Activated T-cell treated with anti-CD3 and anti-CD28 coated beads, Interleukin-2, amount 50 U/mL, for 72 hours (primary cell): ENCODE measurements around the gene MSS51. TPM values are rescaled to one million over a fixed set of nuclear protein-coding genes. Genes with fewer than 3 reads are reported as not detected.
"Not testable (repeated sequence)": the region's sequence is repeated elsewhere in the genome, so short reads cannot be mapped to it uniquely, and the experiment has no call there.

Experiments used
- ATAC-seq, 2 donors: fragments of 150-1000 bp; cut with Tn5 transposase; replicated peaks in 1 of 2; 2 replicates each; pipeline ENCODE4 v1.10.0; 2021; ENCODE audit warnings: moderate library complexity in 2 of 2, mild to moderate bottlenecking in 1 of 2
- DNase-seq, 2 donors: peaks; one replicate each; pipeline ENCODE4 v3.0.0; 2021 to 2022; ENCODE audit warnings: mixed read lengths in 1 of 2
- H3K27ac Mint-ChIP-seq: one replicate; pipeline ENCODE4 v1.8.0; 2022; ENCODE audit warnings: mild to moderate bottlenecking, moderate library complexity, mixed read lengths
- H3K27me3 Mint-ChIP-seq: one replicate; pipeline ENCODE4 v1.8.0; 2022; ENCODE audit warnings: low read depth, mixed read lengths
- H3K36me3 Mint-ChIP-seq, 2 donors: one replicate each; pipeline ENCODE4 v1.8.0; 2022; ENCODE audit warnings: mixed read lengths in 2 of 2, mild to moderate bottlenecking in 1 of 2; ENCODE audit not compliant: insufficient read depth in 2 of 2
- H3K4me1 Mint-ChIP-seq: one replicate; pipeline ENCODE4 v1.8.0; 2022; ENCODE audit warnings: low read depth, mixed read lengths
- H3K4me3 Mint-ChIP-seq, 2 donors: one replicate each; pipeline ENCODE4 v1.8.0; 2022; ENCODE audit warnings: mild to moderate bottlenecking in 2 of 2, mixed read lengths in 2 of 2, moderate library complexity in 2 of 2
- H3K9me3 Mint-ChIP-seq, 2 donors: one replicate each; pipeline ENCODE4 v1.8.0; 2022; ENCODE audit warnings: mixed read lengths in 2 of 2
- total RNA-seq, 2 donors: library from RNA; stranded (reverse); gene quantifications; one replicate each; pipeline ENCODE4 v1.2.3, GENCODE V29; 2022

The MSS51 gene
- total RNA-seq, 2 donors from 2014 or later, result 3.5 to 3.8 TPM

GRCh38 chr10:73408978-73409521 lies 24.3 kb downstream of the MSS51 start:
- H3K4me1 Mint-ChIP-seq, result peaks cover 78% of the 10 kb centered on the region
- H3K36me3 Mint-ChIP-seq, result peaks cover 10 to 15% of the 10 kb centered on the region in 2 donors
- H3K27me3 Mint-ChIP-seq, result no peaks in the 10 kb centered on the region

GRCh38 chr10:73408061-73408460 lies 25.3 kb downstream of the MSS51 start:
- Mint-ChIP-seq H3K4me1 (peaks cover 75% of the 10 kb centered on the region), H3K36me3 (peaks cover 9 to 14% of the 10 kb centered on the region in 2 donors), H3K9me3 (no peaks in the 10 kb centered on the region), H3K27ac (no peak overlapping the region), H3K27me3 (no peaks in the 10 kb centered on the region), H3K4me3 (peak overlapping the region in 1 of 2 donors; percentile 5)
- ATAC-seq, result no peak
- DNase-seq, result no peak

More at GRCh38 chr10:73408978-73409521, 24.3 kb downstream of the MSS51 start:
- no peak for ATAC-seq
- Mint-ChIP-seq H3K4me3 (peak overlapping the region in 1 of 2 donors; percentile 36), H3K9me3 (no peaks in the 10 kb centered on the region), H3K27ac (no peak overlapping the region)
- no peak for DNase-seq

DNA sequence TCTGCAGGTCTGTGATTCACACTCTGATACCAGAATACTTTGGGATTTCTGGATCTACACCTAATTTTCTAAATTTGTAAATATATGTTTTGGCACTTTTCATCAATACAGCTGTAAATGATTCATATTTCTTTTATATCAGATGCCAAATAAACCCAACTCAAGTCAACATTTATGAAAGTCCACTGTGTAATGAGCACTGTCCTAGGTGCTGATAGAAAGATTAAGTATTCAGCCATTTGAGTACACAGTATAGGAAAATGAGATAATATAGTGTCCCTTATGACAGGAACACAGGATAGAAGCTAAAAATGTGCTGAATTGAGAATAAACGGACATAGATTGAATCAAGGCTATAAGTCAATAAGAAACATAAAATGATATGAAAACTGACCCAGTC lies 25.9 kb downstream of the MSS51 start:
- Mint-ChIP-seq H3K4me3 (no peak overlapping the region), H3K4me1 (peaks cover 69% of the 10 kb centered on the region), H3K27ac (no peak overlapping the region), H3K9me3 (no peaks in the 10 kb centered on the region), H3K36me3 (peaks cover 5 to 15% of the 10 kb centered on the region in 2 donors), H3K27me3 (no peaks in the 10 kb centered on the region)
- ATAC-seq (no peak), DNase-seq (no peak)

DNA sequence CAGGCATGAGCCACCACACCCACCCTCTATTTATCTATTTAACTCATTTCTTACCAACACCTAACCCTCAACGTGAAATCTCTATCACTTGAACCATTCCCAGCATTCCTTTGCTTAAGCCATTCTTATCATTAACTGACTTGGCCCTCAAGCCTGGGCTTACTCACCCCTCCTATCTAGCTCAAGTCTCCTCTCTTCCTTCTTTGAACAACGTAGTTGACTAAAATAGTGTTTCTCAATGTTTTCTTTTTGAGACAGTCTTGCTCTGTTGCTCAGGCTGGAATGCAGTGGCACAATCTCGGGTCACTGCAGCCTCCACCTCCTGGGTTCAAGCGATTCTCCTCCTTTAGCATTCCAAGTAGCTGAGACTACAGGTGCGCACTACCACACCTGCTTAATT lies 26.5 kb downstream of the MSS51 start:
- H3K27me3 Mint-ChIP-seq, result no peaks in the 10 kb centered on the region
- H3K4me1 Mint-ChIP-seq, result peaks cover 63% of the 10 kb centered on the region
- H3K27ac Mint-ChIP-seq, result no peak overlapping the region

DNA sequence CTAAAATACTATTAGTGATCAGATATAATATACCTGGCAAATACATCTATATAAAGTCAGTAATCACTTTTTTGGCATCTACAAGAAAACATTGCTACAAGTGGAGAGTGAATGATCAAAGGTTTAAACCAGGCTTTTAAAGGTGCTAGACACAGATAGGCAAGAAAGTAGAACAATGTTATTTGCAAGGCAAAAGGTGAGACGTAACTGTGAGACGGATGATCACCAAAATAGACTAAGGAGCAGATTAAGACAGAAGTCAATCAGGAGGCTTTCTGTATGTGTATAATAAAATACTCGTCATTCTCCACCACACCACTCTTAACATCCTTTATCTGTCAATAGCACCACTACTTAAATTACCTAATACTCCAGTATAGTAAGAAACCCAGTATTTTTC lies 27.8 kb downstream of the MSS51 start:
- H3K27me3 Mint-ChIP-seq, result no peaks in the 10 kb centered on the region
- no peaks in the 10 kb centered on the region for H3K9me3 Mint-ChIP-seq
- no peak for DNase-seq
- H3K27ac Mint-ChIP-seq, result no peak overlapping the region
- H3K36me3 Mint-ChIP-seq, result peaks cover 5 to 15% of the 10 kb centered on the region in 2 donors
- peaks cover 50% of the 10 kb centered on the region for H3K4me1 Mint-ChIP-seq
- no peak overlapping the region for H3K4me3 Mint-ChIP-seq
- ATAC-seq, result no peak

More for the DNA sequence above, 26.5 kb downstream of the MSS51 start:
- no peak overlapping the region for H3K4me3 Mint-ChIP-seq
- peaks cover 5 to 15% of the 10 kb centered on the region in 2 donors for H3K36me3 Mint-ChIP-seq
- DNase-seq, result no peak
- no peak for ATAC-seq
- no peaks in the 10 kb centered on the region for H3K9me3 Mint-ChIP-seq

DNA sequence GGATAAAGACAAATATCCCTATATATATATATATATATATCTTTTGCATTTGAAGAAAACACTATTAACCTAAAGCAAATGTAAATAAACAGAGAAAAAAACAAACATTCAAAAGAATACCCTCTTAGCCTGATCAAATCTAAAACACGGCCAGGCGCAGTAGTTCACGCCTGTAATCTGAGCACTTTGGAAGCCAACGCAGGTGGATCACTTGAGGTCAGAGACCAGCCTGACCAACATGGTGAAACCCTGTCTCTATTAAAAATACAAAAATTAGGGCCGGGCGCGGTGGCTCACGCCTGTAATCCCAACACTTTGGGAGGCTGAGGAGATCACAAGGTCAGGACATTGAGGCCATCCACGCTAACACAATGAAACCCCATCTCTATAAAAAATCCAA lies 28.7 kb downstream of the MSS51 start:
- Mint-ChIP-seq H3K27me3 (no peaks in the 10 kb centered on the region), H3K36me3 (peaks cover 5 to 11% of the 10 kb centered on the region in 2 donors), H3K9me3 (no peaks in the 10 kb centered on the region), H3K4me1 (peaks cover 41% of the 10 kb centered on the region), H3K27ac (no peak overlapping the region), H3K4me3 (no peak overlapping the region)
- ATAC-seq (no peak), DNase-seq (no peak)

DNA sequence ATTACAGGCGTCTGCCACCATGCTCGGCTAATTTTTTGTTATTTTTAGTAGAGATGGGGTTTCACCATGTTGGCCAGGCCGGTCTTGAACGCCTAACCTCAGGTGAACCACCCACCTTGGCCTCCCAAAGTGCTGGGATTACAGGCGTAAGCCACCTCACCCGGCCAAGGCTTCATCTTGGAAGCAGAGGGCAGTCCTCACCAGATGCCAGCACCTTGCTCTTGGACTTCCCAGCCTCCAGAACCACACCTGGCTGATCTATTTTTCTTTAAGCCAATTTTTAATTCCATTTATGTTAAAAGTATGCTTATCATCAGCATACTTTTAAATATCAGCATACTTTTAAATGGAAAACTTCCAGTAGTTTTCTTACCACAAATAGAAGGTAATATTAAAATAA lies 31.7 kb downstream of the MSS51 start:
- Mint-ChIP-seq H3K4me3 (no peak overlapping the region), H3K36me3 (peaks cover 0 to 1% of the 10 kb centered on the region in 2 donors), H3K27ac (no peak overlapping the region), H3K4me1 (peaks cover 12% of the 10 kb centered on the region), H3K27me3 (no peaks in the 10 kb centered on the region), H3K9me3 (no peaks in the 10 kb centered on the region)
- DNase-seq (no peak), ATAC-seq (no peak)

GRCh38 chr10:73399063-73399462 lies 34.3 kb downstream of the MSS51 start:
- ATAC-seq, result no peak
- Mint-ChIP-seq H3K27me3 (no peaks in the 10 kb centered on the region), H3K4me1 (no peaks in the 10 kb centered on the region), H3K27ac (no peak overlapping the region), H3K9me3 (no peaks in the 10 kb centered on the region), H3K36me3 (peaks cover 8 to 11% of the 10 kb centered on the region in 2 donors), H3K4me3 (no peak overlapping the region)
- no peak for DNase-seq

- H3K4me1 Mint-ChIP-seq, result no peaks in the 10 kb centered on the region
- DNase-seq (no peak), ATAC-seq (no peak)
- peaks cover 0 to 2% of the 10 kb centered on the region in 2 donors for H3K9me3 Mint-ChIP-seq
- H3K27me3 Mint-ChIP-seq, result no peaks in the 10 kb centered on the region
- H3K4me3 Mint-ChIP-seq, result no peak overlapping the region
- H3K36me3 Mint-ChIP-seq, result peaks cover 10 to 16% of the 10 kb centered on the region in 2 donors
- H3K27ac Mint-ChIP-seq, result no peak overlapping the region
These were observed 35.3 kb downstream of the MSS51 start for GRCh38 chr10:73398024-73398423.

- not testable (repeated sequence) for H3K9me3 Mint-ChIP-seq, H3K4me1 Mint-ChIP-seq
These were observed 39.0 kb downstream of the MSS51 start for GRCh38 chr10:73394325-73394724.

DNA sequence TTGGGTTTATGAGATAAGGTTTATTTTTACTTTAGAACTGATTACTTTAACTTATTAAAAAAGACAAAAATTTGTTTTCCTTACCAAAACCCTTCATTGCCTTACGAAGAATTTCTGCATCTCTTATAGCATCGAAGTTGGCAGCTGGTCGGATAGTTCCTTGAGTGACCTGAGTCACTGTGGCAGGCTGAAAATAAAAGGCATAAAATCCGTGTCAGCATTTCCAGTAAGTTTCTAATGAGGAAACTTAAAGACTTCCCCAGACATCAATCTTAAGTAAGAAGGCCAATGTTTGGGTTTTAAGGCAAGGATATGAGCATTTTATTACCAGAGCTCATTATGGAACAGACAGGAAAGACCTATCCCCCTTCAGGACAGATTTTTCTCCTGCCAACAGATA lies 45.1 kb downstream of the MSS51 start:
- no peaks in the 10 kb centered on the region for H3K27me3 Mint-ChIP-seq
- H3K4me3 Mint-ChIP-seq, result no peak overlapping the region
- DNase-seq (no peak), ATAC-seq (no peak)
- H3K9me3 Mint-ChIP-seq, result no peaks in the 10 kb centered on the region
- H3K4me1 Mint-ChIP-seq, result no peaks in the 10 kb centered on the region
- no peak overlapping the region for H3K27ac Mint-ChIP-seq
- peaks cover 12 to 33% of the 10 kb centered on the region in 2 donors for H3K36me3 Mint-ChIP-seq

More at GRCh38 chr10:73394325-73394724, 39.0 kb downstream of the MSS51 start:
- not testable (repeated sequence) for H3K27me3 Mint-ChIP-seq, ATAC-seq, H3K27ac Mint-ChIP-seq, H3K4me3 Mint-ChIP-seq, DNase-seq
- peaks cover 17 to 30% of the 10 kb centered on the region in 2 donors for H3K36me3 Mint-ChIP-seq

DNA sequence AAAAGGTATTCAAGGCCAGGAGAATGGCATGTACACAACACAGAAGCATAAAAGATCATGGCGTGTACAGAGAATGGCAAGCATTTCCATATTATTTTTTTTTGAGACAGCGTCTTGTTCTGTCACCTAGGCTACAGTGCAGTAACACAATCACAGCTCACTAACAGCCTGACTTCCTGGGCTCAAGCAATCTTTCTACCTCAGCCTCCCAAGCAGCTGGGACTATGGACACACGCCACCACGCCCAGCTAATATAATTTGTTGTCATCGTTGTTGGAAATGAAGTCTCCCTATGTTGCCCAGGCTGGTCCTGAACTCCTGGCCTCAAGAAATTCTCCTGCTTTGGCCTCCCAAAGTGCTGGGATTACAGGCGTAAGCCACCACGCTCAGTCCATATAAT lies 46.8 kb downstream of the MSS51 start:
- H3K36me3 Mint-ChIP-seq, result peaks cover 9 to 33% of the 10 kb centered on the region in 2 donors
- ATAC-seq (no peak), DNase-seq (no peak)
- H3K27ac Mint-ChIP-seq, result no peak overlapping the region
- H3K4me3 Mint-ChIP-seq, result no peak overlapping the region
- H3K27me3 Mint-ChIP-seq, result no peaks in the 10 kb centered on the region
- no peaks in the 10 kb centered on the region for H3K9me3 Mint-ChIP-seq
- no peaks in the 10 kb centered on the region for H3K4me1 Mint-ChIP-seq

GRCh38 chr10:73379064-73379748 lies 54.2 kb downstream of the MSS51 start:
- Mint-ChIP-seq H3K4me1 (peaks cover 8% of the 10 kb centered on the region), H3K27ac (peak overlapping the region; percentile 95), H3K4me3 (no peak overlapping the region), H3K27me3 (no peaks in the 10 kb centered on the region), H3K9me3 (no peaks in the 10 kb centered on the region), H3K36me3 (peaks cover 9 to 24% of the 10 kb centered on the region in 2 donors)
- ATAC-seq (peak; percentile 29 to 50), DNase-seq (no peak)

- no peak overlapping the region for H3K4me3 Mint-ChIP-seq
- H3K27ac Mint-ChIP-seq, result no peak overlapping the region
- no peak for ATAC-seq
- no peak for DNase-seq
- no peaks in the 10 kb centered on the region for H3K27me3 Mint-ChIP-seq
- peaks cover 9 to 19% of the 10 kb centered on the region in 2 donors for H3K36me3 Mint-ChIP-seq
- H3K9me3 Mint-ChIP-seq, result no peaks in the 10 kb centered on the region
- peaks cover 8% of the 10 kb centered on the region for H3K4me1 Mint-ChIP-seq
These were observed 56.7 kb downstream of the MSS51 start for GRCh38 chr10:73376679-73377078.
